Measurements from ENCODE around the gene IL6ST.

The IL6ST gene

GRCh38 chr5:55920784-55921183 is 74.0 kb downstream of the IL6ST start:
- no peak for DNase-seq (ENCODE audit: low read depth in 2 of 2)

DNA sequence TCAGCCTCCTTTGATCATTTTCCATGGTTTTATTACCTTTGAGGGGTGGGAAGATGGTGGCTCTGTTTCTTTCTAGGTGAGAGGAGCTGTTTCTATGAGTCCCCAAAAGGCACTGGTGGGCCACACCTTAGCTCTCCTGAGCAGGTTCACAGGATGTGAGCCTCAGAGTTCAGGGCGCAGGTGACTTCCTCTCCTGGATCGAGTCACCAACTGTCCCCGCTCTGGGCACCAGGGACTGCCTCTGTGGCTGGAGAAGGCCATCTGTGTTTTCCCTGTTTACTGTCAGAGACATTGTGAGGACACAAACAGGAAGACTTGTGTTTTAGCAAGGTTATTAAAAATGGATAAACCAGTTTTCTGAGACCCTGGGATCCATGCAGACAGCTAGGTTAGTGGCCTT is 75.1 kb downstream of the IL6ST start:
- no peak for DNase-seq (ENCODE audit: low read depth in 2 of 2)

DNA sequence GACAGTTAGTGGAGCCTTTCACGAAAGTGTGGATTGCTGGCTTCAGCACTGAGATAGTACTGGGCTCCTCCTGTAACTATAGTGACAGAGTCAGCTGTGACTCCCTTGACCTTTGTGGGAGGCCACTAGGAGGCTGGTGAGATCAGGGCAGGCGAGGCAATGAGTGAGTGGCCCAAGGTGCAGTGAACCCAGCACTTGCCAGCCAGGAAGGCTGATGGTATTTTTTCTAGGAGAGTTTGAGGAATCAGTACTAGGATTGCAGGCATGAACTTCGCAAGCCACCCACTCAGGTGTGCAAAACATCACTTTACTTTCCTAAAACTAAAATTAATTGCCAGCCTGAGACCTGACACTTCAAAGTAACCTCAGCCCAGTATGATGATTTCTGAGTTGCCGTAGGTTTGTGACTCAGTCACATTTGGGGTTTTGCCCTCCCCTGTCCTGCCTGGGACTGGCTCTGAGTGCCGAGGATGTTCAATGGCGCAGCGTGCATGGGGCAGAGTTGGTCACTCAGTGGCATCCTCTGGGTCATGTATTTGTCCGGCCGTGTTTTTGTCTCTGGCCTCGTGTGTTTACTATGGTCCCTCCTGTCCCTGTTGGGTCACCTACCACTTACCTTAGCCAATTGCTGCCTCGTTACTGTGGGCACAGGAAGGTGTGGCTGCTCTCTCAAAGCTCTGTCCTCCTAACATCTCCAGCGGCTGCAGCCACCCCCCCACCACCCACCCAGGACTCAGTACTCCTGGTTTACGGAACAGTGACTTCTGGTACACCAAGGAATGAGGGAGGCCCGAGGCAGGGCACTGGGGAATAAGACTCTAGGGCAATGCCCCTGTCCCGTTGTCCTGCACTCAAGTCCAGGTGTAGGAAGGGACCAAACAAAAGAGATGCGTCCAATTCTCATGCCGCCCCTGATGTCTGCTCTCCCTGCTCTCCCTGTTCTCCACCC is 76.4 kb downstream of the IL6ST start:
- no peak for DNase-seq (ENCODE audit: low read depth in 2 of 2)

DNA sequence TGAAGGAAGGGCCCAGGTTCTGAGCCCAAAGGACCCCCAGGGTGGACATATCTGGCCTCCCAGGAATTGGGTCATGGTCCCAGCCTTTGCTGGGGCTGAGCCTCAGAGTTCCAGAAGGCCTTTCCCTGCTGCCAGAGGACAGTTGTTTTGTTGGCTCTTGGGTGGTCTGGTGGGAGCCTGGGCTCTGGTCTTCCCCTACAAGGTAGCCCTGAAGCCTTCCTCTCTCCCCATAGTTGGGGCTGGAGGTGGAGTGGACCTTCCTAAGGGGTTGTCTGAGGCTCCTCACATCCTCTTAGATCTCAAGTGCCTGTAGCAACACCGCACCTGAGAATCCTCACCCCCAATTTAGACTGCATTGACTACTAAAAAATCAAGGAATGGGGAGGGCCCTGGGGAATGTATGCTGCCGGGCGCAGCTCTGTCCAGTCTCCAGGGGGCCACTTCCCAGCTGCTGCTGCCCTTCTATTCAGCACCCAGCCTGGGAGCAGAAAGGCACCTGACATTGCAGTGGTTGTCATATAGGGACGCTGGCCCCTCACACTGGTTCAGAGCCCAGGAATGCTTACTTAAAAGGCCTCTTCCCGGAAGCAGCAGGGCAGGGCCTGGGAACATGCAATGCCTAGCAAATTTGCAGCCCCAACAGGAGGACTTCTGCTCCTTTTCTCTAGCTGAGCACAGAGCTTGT is 77.2 kb downstream of the IL6ST start:
- no peak for DNase-seq (ENCODE audit: low read depth in 2 of 2)

- DNase-seq (ENCODE audit: low read depth in 2 of 2): no peak
Observed at GRCh38 chr5:55916986-55917385, 77.8 kb downstream of the IL6ST start.

- no peak for DNase-seq (ENCODE audit: low read depth in 2 of 2)
Observed at GRCh38 chr5:55915783-55916182, 79.0 kb downstream of the IL6ST start.

- no peak for DNase-seq (ENCODE audit: low read depth in 2 of 2)
Observed at GRCh38 chr5:55914971-55915370, 79.8 kb downstream of the IL6ST start.

GRCh38 chr5:55913466-55914413 is 81.0 kb downstream of the IL6ST start:
- no peak for DNase-seq (ENCODE audit: low read depth in 2 of 2)

DNA sequence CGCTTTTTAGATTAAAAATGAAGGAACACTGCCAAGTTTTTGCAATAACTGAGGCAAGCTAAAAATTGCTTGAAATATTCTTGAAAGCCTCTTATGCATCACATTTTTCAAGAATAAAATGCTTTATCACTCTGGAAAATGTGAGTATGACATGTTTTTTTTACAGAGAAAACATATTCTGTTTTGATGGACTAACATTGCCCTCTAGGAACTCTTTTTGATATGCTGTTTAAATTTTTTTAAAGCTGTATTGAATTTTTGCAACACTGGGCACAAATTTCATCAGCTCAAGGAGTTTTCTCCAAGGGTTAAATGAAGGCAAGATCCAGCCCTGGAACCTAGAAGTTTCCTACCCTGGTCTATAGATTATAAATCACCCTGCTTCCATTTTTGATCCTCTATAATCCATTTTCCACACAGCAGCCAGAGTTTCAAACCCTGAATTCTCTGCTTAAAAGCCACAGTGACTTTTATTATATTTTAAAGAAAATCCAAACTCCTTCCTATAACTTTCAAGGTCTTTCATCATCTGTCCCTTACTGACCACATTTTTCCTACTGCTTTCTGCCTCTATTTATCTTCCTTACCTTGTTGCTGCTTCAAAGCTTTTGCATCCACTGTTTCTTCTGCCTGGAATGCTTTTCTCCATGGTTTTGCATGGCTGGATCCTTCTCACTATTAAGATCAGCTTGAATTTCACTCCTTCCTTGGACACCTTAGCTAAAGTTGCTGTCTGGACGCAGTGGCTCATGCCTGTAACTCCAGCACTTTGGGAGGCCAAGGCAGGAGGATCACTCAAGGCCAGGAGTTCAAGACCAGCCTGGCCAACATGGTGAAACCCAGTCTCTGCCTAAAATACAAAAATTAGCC is 82.7 kb downstream of the IL6ST start:
- no peak for DNase-seq (ENCODE audit: low read depth in 2 of 2)

DNA sequence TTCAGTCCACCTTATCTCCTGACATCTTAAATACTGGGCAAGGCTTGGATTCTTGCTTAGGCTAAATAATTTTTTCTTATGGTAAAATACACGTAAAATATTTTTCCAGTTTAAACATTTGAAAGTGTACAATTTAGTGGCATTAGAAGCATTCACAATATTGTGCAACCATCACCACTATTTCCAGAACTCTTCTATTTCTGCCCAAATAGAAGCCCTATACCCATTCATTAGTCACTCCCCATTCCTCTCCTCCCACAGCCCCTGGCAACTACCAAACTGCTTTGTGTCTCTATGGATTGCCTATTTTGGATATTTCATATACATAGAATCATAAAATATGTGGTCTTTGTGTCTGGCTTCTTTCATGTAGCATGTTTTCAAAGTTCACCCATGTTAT is 86.0 kb downstream of the IL6ST start:
- DNase-seq (ENCODE audit: low read depth in 2 of 2): no peak

GRCh38 chr5:55907927-55908326 is 86.8 kb downstream of the IL6ST start:
- no peak for DNase-seq (ENCODE audit: low read depth in 2 of 2)

GRCh38 chr5:55905251-55905650 is 89.5 kb downstream of the IL6ST start:
- DNase-seq (ENCODE audit: low read depth in 2 of 2): no peak

DNA sequence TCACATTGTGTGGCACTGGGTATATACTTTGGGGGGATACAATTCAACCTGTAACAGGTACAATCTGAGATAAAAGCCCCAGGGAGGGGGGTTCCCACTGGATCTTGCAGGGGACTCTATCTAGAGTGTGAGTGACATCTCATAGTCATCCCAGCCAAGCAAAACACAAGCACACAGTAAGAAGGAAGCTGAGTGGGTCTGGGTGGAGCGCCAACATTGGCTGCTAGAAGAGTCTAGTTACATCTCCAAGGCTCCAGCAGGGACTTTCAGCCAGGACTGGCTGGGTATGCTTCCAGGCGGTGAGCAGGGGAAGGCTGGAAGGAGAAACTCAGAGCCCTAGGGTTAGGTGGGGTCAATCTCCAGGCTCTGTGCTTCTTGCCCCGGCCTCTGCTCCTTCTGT is 90.6 kb downstream of the IL6ST start:
- no peak for DNase-seq (ENCODE audit: low read depth in 2 of 2)

GRCh38 chr5:55903121-55903701 is 91.6 kb downstream of the IL6ST start:
- DNase-seq (ENCODE audit: low read depth in 2 of 2): peak; percentile 70 to 84

DNA sequence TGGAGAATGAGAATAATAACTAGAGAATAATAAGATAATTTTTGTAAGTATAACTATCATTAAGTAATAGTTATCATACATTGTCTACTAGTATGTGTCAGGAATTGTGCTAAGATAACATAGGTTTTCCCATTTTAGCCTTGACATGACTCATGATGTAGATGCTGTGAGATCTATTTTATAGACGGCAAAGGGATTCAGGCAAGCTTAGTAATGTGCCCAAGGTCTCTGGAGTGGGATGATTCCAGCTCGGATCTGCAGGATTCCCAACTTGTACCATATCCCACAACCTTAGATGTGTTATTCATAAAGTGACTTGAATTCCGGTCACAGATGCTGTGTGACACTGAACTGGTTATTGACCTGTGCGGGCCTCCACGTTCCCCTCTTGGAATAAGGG is 92.1 kb downstream of the IL6ST start:
- no peak for DNase-seq (ENCODE audit: low read depth in 2 of 2)

DNA sequence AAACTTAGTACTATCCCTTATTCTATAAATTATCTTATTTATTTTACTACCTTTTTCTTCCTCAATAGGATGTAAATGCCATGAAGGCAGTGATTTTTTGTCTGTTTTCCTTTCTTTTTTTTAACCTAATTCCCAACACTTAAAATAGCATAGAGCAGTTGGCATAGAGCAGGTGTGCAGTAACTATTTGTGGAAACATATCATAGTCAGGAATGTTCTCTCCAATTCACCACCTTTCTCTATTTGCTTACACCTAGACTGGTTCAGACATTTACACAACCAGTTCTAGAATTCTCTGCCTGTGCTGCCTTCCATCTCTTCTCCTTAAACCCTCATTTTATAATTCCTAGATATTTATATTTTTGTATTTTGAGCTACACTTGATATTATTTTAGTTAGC is 94.0 kb downstream of the IL6ST start:
- DNase-seq (ENCODE audit: low read depth in 2 of 2): no peak

DNA sequence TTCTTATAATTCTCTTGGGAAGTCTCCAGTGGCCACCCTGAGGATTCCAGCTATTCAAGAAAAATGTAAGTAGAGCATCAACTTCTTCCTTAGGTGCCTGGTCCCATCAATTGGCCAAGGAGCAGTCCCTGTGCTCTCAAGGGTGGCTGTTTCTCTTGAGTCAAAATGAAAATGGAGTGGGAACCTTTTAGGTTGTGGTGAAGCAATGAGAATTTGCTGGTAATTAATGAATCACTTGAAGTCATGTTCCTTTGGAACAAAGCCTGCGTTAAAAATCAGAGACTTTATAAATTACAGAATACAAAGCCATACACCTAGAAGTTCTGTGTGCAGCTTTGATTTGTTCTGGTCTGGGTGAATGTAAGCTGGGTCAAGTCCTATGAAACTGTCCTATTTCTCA is 94.7 kb downstream of the IL6ST start:
- DNase-seq (ENCODE audit: low read depth in 2 of 2): no peak

DNA sequence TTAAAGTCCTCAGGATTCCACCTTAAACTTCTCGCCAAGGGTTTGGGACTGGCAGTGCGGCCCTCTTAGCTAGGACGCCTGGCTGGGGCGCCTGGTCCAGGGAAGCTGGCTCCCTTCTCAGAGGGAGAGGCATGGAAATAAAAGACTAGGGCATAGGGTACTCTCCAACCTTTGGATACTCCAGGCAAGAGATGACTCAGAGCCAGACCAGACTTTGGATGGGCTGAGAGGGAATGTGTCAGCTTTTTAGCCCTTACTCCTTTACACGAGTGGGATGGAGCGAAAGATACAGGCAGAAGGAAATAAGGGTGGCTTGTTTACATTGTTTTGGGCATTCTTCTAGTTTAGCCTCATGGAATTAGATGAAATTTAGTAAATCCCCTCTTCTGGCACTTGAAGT is 95.4 kb downstream of the IL6ST start:
- DNase-seq (ENCODE audit: low read depth in 2 of 2): no peak

GRCh38 chr5:55897905-55898304 is 96.9 kb downstream of the IL6ST start:
- DNase-seq (ENCODE audit: low read depth in 2 of 2): peak; percentile 21 to 32

DNA sequence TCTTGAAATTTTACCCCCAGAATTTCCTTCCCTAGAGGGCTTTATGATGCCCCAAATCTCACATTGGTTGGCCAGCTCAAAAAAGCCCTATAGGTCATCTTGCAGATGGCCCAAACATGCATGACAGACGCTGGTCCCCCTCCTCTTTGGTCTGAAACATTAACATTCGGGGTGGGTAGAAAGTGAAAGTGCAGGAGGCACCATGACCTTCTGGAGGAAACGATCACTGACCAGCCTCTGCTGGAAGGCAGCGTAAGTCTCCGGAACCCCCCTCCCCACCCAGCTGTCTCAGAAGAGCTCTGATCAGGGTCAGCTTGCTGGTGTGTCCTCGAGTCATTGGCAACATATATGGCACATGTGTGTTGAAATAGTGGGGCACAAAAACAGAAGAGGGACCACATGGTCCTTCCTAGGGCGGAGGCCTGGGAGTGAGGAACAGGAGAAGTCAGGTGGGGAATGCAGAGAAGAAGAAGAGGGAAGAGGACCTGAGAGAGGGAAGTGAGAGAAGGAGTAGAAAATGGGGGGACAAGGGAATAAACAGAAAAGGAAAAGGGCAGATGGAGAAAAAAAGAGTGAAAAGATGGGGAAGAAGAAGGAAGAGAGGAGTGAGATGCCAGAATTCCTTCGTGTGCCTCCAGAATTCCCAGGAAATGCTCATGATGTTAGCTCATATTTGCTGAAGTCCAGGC is 97.4 kb downstream of the IL6ST start:
- DNase-seq (ENCODE audit: low read depth in 2 of 2): no peak
